HG03280 (cell line): ENCODE measurements around the gene PPHLN1.
A peak's percentile ranks its signal among the peaks of the same experiment; 100 is the strongest.

Experiments
- ATAC-seq: cut with Tn5 transposase; IDR thresholded peaks from one replicate; pipeline ENCODE4 v1.9.1; 2021; ENCODE audit warnings: mild to moderate bottlenecking, moderate library complexity; ENCODE audit not compliant: unreplicated experiment

PPHLN1 gene

DNA sequence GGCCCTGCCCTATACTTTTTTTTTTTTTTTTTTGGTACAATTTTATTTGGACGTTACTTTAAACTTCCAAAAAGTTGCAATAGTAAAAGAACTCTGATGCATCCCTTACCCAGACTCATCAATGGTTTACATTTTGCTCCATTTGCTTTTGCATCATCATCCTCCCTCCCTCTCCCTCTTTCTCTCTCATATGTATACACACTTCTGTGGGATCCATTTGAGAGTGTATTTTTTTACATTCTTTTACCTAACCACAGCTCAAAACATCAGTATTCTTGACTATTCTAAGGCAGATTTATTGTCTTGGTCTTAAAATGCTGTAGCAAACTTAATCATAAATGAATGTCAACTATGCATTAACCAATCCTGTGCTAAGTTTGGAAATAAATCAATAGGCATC is 152.0 kb downstream of the PPHLN1 start:
- no peak for ATAC-seq

DNA sequence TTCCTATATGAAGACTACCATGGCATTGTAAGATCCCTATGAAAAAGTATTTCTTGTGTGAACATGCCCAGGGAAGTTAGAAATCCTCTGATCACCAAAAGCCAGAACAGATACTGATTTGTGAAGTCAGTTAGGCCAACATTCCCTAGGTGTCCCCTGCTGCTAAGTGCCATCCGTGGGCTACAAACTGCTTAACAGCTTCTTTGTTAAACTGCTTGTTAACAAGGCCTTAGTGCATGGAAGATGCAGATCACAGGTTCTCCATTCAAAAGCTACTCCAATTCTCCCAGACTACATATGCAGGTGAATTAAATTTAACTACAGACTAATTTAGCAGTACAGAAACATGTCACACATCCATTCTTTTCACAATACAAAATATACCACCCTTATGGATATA is 155.4 kb downstream of the PPHLN1 start:
- no peak for ATAC-seq

GRCh38 chr12:42482041-42482747 is 156.2 kb downstream of the PPHLN1 start:
- ATAC-seq = no peak

GRCh38 chr12:42482748-42483520 is 157.0 kb downstream of the PPHLN1 start:
- peak; percentile 80 for ATAC-seq

DNA sequence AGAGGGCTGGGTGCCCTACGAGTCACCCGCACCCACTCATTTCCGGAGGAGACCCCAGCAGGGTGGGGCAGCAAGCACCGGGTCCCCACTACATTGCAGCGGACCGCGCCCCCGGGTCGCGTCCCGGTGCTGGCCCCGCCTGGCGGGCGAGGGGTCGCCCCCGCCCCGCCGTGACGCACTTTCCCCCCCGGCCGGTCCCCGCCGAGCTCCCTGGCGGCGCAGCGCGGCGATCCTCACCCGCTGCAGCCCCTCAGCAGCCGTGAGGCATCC is 157.5 kb downstream of the PPHLN1 start:
- peak; percentile 28 for ATAC-seq

GRCh38 chr12:42484996-42485395 is 159.0 kb downstream of the PPHLN1 start:
- ATAC-seq = no peak

GRCh38 chr12:42485823-42486222 is 159.9 kb downstream of the PPHLN1 start:
- no peak for ATAC-seq

GRCh38 chr12:42486407-42486806 is 160.4 kb downstream of the PPHLN1 start:
- ATAC-seq = no peak

DNA sequence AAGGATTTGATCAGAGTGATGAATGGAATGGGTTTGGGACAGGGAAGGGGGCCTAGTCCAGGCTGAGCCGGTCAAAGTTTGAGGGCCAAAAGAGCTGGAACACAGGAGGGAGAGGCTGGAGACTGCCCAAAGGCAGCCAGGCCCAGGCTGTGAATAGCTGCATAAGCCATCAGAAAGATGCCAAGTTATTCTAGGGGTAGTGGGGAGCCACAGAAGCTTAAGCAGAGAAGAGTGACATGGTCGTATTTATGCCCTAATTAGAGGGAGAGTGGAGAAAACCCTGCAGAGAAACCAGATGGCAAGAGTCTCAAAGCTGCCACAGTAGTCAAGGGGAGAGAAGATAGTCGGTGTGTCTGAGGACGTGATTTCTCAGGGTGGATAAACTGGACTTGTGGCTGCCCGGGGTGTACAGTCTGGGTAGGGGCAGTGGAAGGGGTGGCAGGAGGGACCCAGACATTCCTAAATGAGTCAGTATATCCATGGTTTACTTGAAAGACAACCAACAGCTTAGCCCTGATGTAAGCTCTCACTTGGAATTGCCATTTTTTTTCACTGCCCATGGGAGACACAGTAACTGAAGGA is 164.4 kb downstream of the PPHLN1 start:
- ATAC-seq = no peak
